ENCODE measurements around the gene IL10RB. TPM values are rescaled to one million over a fixed set of nuclear protein-coding genes. Genes with fewer than 3 reads are reported as not detected.

The IL10RB gene
- total and polyA plus RNA-seq, 2 of the 13 experiments (the other 11 are each of a cell fraction or from before 2014, with no cell fraction given): 17.4 to 18.2 TPM

- 0 out of 2 replicates have a peak, but pooled peaks have one; percentile 38 for TF ChIP-seq SKIL (CRISPR knock-in tag; IDR thresholded peaks at IDR 0.05; ENCODE audit: borderline replicate concordance)
- peak; percentile 78 for TF ChIP-seq GATAD2A (CRISPR knock-in tag; IDR thresholded peaks at IDR 0.05)
- TF ChIP-seq ZNF20 (CRISPR knock-in tag; IDR thresholded peaks at IDR 0.05): no peak
- TF ChIP-seq TARDBP (CRISPR knock-in tag; IDR thresholded peaks at IDR 0.05): peak; percentile 21; the same call in 1 of the 2 replicates
- TF ChIP-seq SRY (CRISPR knock-in tag; IDR thresholded peaks at IDR 0.05): no peak
- peak; percentile 93 for TF ChIP-seq NR2F6 (IDR thresholded peaks at IDR 0.05)
- peak; percentile 89 for TF ChIP-seq NR2F6 (CRISPR knock-in tag; IDR thresholded peaks at IDR 0.05)
- TF ChIP-seq NCOR1 (IDR thresholded peaks at IDR 0.05; ENCODE audit: borderline replicate concordance, low read length): peak; percentile 47; the same call in 1 of the 2 replicates
- peak; percentile 22; the same call in 1 of the 2 replicates for TF ChIP-seq RCOR2 (CRISPR knock-in tag; IDR thresholded peaks at IDR 0.05)
- 0 out of 2 replicates have a peak, but pooled peaks have one; percentile 48 for TF ChIP-seq MIXL1 (CRISPR knock-in tag; IDR thresholded peaks at IDR 0.05)
- TF ChIP-seq THAP11 (CRISPR knock-in tag; IDR thresholded peaks at IDR 0.05): 0 out of 2 replicates have a peak, but pooled peaks have one; percentile 19
- no peak for TF ChIP-seq SP1 (IDR thresholded peaks at IDR 0.05)
- no peak for TF ChIP-seq SP1 (CRISPR knock-in tag; IDR thresholded peaks at IDR 0.05)
- TF ChIP-seq JARID2 (CRISPR knock-in tag; IDR thresholded peaks at IDR 0.05; ENCODE audit: insufficient replicate concordance): no peak
- no peak for TF ChIP-seq ATF7-NPFF (CRISPR knock-in tag; IDR thresholded peaks at IDR 0.05; ENCODE audit: low read depth)
- peak; percentile 81 for TF ChIP-seq ZMYM4 (CRISPR knock-in tag; IDR thresholded peaks at IDR 0.05)
- TF ChIP-seq, protein P1, sequence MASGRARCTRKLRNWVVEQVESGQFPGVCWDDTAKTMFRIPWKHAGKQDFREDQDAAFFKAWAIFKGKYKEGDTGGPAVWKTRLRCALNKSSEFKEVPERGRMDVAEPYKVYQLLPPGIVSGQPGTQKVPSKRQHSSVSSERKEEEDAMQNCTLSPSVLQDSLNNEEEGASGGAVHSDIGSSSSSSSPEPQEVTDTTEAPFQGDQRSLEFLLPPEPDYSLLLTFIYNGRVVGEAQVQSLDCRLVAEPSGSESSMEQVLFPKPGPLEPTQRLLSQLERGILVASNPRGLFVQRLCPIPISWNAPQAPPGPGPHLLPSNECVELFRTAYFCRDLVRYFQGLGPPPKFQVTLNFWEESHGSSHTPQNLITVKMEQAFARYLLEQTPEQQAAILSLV (CRISPR knock-in tag; IDR thresholded peaks at IDR 0.05; ENCODE audit: borderline replicate concordance): no peak
- TF ChIP-seq ARNT (IDR thresholded peaks at IDR 0.05): no peak
- TF ChIP-seq CREB1 (IDR thresholded peaks at IDR 0.05): no peak
- TF ChIP-seq CREB1 (CRISPR knock-in tag; IDR thresholded peaks at IDR 0.05): peak; percentile 61; the same call in 1 of the 2 replicates
- TF ChIP-seq HMG20B (CRISPR knock-in tag; conservative IDR thresholded peaks at IDR 0.05): no peak
- 0 out of 2 replicates have a peak, but pooled peaks have one; percentile 28 for TF ChIP-seq SPEN (CRISPR knock-in tag; IDR thresholded peaks at IDR 0.05; ENCODE audit: low read depth)
- no peak for TF ChIP-seq WIZ (CRISPR knock-in tag; IDR thresholded peaks at IDR 0.05)
- TF ChIP-seq, protein P2, sequence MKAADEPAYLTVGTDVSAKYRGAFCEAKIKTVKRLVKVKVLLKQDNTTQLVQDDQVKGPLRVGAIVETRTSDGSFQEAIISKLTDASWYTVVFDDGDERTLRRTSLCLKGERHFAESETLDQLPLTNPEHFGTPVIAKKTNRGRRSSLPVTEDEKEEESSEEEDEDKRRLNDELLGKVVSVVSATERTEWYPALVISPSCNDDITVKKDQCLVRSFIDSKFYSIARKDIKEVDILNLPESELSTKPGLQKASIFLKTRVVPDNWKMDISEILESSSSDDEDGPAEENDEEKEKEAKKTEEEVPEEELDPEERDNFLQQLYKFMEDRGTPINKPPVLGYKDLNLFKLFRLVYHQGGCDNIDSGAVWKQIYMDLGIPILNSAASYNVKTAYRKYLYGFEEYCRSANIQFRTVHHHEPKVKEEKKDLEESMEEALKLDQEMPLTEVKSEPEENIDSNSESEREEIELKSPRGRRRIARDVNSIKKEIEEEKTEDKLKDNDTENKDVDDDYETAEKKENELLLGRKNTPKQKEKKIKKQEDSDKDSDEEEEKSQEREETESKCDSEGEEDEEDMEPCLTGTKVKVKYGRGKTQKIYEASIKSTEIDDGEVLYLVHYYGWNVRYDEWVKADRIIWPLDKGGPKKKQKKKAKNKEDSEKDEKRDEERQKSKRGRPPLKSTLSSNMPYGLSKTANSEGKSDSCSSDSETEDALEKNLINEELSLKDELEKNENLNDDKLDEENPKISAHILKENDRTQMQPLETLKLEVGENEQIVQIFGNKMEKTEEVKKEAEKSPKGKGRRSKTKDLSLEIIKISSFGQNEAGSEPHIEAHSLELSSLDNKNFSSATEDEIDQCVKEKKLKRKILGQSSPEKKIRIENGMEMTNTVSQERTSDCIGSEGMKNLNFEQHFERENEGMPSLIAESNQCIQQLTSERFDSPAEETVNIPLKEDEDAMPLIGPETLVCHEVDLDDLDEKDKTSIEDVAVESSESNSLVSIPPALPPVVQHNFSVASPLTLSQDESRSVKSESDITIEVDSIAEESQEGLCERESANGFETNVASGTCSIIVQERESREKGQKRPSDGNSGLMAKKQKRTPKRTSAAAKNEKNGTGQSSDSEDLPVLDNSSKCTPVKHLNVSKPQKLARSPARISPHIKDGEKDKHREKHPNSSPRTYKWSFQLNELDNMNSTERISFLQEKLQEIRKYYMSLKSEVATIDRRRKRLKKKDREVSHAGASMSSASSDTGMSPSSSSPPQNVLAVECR (CRISPR knock-in tag; IDR thresholded peaks at IDR 0.05; ENCODE audit: borderline replicate concordance): 0 out of 2 replicates have a peak, but pooled peaks have one; percentile 51
- peak; percentile 46; the same call in 1 of the 2 replicates for TF ChIP-seq RXRA (CRISPR knock-in tag; IDR thresholded peaks at IDR 0.05)
- no peak for TF ChIP-seq SOX6 (IDR thresholded peaks at IDR 0.05)
- peak; percentile 59; the same call in 1 of the 2 replicates for TF ChIP-seq SOX6 (CRISPR knock-in tag; IDR thresholded peaks at IDR 0.05)
- no peak for TF ChIP-seq ZNF737 (CRISPR knock-in tag; IDR thresholded peaks at IDR 0.05; ENCODE audit: borderline replicate concordance)
- no peak for TF ChIP-seq HNRNPL (IDR thresholded peaks at IDR 0.05; ENCODE audit: low read depth, low read length)
Measured at GRCh38 chr21:33305344-33305671, 39.1 kb downstream of the IL10RB start (continued).
